ENCODE data around the gene RPL23.

DNA sequence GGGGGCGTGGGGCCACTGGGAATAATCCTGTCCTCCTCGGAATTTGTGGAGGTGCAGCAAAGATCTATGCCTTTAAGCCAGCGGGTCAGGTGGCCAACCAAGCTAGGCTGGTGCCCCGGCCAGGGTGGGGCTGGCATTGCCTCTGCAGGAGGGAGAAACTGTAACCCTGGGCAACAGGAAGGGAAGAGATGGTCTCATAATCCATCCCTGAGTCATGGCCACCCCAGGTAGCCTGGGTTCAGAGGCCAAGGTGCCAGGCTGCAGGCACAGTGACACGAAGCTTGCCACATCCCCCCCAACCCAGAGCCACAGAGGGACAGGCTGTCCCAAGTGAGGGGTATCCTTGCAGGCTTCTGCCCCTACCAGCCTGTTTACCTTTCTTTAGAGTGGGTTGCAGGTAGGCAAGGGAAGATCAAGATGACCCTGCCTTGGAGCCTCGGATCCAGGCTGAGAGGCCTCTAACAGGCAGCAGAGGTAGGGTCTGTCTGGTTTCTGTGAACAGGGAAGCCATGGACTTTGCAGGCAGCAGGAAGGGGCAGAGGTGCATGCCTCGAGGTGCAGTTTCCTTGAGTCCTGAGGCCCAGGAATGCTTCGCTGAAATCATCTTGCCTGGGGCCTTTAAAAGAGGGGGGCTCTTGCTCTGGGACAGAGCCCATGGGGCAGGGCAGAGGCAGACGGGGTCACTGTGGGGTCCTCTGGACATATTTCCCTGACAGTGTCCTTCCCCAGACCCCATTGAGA is 20.3 kb upstream of the RPL23 start:
- TF ChIP-seq, protein P1, sequence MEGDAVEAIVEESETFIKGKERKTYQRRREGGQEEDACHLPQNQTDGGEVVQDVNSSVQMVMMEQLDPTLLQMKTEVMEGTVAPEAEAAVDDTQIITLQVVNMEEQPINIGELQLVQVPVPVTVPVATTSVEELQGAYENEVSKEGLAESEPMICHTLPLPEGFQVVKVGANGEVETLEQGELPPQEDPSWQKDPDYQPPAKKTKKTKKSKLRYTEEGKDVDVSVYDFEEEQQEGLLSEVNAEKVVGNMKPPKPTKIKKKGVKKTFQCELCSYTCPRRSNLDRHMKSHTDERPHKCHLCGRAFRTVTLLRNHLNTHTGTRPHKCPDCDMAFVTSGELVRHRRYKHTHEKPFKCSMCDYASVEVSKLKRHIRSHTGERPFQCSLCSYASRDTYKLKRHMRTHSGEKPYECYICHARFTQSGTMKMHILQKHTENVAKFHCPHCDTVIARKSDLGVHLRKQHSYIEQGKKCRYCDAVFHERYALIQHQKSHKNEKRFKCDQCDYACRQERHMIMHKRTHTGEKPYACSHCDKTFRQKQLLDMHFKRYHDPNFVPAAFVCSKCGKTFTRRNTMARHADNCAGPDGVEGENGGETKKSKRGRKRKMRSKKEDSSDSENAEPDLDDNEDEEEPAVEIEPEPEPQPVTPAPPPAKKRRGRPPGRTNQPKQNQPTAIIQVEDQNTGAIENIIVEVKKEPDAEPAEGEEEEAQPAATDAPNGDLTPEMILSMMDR (IDR thresholded peaks at IDR 0.05; ENCODE audit: poor library complexity, severe bottlenecking): no peak
- no peak for TF ChIP-seq POLR2AphosphoS5 (IDR thresholded peaks at IDR 0.05)

All from neural cell (in vitro differentiated cells).